ENCODE data around the gene SLC12A5.

DNA sequence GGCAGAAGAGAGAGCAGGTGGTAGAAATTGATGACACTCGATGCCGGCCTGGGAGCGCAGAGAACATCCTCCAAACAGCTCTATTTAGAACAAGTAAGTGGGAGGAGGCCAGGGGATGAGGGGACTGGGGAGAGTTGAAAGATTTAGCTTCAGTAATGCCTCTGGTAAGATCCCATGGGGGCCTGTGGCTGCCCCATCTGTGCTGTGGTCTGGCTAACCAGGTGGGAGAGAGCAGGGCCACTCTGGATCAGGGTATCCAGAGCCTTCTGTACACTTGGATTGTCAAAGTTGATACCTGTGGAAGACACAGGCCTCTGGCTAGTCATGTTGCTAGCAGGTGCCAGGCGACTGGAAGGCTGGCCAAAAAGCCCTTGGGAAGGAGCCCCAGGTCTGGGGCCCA lies 33.1 kb downstream of the SLC12A5 start:
- TF ChIP-seq, protein P1, sequence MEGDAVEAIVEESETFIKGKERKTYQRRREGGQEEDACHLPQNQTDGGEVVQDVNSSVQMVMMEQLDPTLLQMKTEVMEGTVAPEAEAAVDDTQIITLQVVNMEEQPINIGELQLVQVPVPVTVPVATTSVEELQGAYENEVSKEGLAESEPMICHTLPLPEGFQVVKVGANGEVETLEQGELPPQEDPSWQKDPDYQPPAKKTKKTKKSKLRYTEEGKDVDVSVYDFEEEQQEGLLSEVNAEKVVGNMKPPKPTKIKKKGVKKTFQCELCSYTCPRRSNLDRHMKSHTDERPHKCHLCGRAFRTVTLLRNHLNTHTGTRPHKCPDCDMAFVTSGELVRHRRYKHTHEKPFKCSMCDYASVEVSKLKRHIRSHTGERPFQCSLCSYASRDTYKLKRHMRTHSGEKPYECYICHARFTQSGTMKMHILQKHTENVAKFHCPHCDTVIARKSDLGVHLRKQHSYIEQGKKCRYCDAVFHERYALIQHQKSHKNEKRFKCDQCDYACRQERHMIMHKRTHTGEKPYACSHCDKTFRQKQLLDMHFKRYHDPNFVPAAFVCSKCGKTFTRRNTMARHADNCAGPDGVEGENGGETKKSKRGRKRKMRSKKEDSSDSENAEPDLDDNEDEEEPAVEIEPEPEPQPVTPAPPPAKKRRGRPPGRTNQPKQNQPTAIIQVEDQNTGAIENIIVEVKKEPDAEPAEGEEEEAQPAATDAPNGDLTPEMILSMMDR (IDR thresholded peaks at IDR 0.05), result no peak
- no peak for TF ChIP-seq POLR2A (IDR thresholded peaks at IDR 0.05)
